Activated CD4-positive, alpha-beta T cell treated with anti-CD3 and anti-CD28 coated beads for 36 hours (primary cell): ENCODE measurements around the gene KIF26B. TPM values are rescaled to one million over a fixed set of nuclear protein-coding genes. Genes with fewer than 3 reads are reported as not detected.
"Not testable (repeated sequence)": the region's sequence is repeated elsewhere in the genome, so short reads cannot be mapped to it uniquely, and the experiment has no call there.

ENCODE experiments used
- ATAC-seq: fragments of 200-7000 bp; cut with Tn5 transposase; one replicate; pipeline ENCODE4 v1.10.0; 2021; ENCODE audit warnings: mild to moderate bottlenecking, moderate library complexity
- CTCF ChIA-PET: fragments of 350-600 bp; sonication (Branson Sonifier 250); formaldehyde crosslinking; loops from one replicate; lab custom pipeline; 2021; ENCODE audit warnings: antibody characterized with exemption; lab: Charles Lee
- POLR2A ChIA-PET: fragments of 350-600 bp; sonication (Branson Sonifier 250); formaldehyde crosslinking; loops from one replicate; lab custom pipeline; 2021; ENCODE audit warnings: antibody characterized with exemption, inconsistent platforms; lab: Charles Lee
- DNase-seq: peaks from one replicate; pipeline ENCODE4 v3.0.0-alpha.2; 2020
- H3K27ac Mint-ChIP-seq: one replicate; pipeline ENCODE4 v1.8.0; 2021; ENCODE audit warnings: mixed read lengths
- H3K27me3 Mint-ChIP-seq: one replicate; pipeline ENCODE4 v1.8.0; 2021; ENCODE audit warnings: mixed read lengths
- H3K36me3 Mint-ChIP-seq: one replicate; pipeline ENCODE4 v1.8.0; 2021; ENCODE audit warnings: low read depth, mixed read lengths
- H3K4me1 Mint-ChIP-seq: one replicate; pipeline ENCODE4 v1.8.0; 2021; ENCODE audit warnings: mixed read lengths
- H3K4me3 Mint-ChIP-seq: one replicate; pipeline ENCODE4 v1.8.0; 2021; ENCODE audit warnings: mild to moderate bottlenecking, moderate library complexity, mixed read lengths
- H3K9me3 Mint-ChIP-seq: one replicate; pipeline ENCODE4 v1.8.0; 2021; ENCODE audit warnings: low read depth, mixed read lengths
- intact Hi-C, 2 experiments: fragments of 100-400 bp; cut with DNase I in 1 of 2; cut with micrococcal nuclease in 1 of 2; formaldehyde crosslinking; loops; one replicate each; pipeline versions ENCODE4 v1.14.2 to v1.15.1; 2022 to 2024; cut with DNase I, micrococcal nuclease
- total RNA-seq, 2 experiments: library from RNA; stranded (reverse); gene quantifications; one replicate each; pipeline ENCODE4 v1.2.3, GENCODE V29; 2021

KIF26B gene
- total RNA-seq, 2 experiments from 2014 or later: 0.16 to 0.23 TPM

- Mint-ChIP-seq H3K27ac (no peak overlapping the region), H3K4me1 (no peaks in the 10 kb centered on the region), H3K36me3 (no peaks in the 10 kb centered on the region), H3K27me3 (no peaks in the 10 kb centered on the region), H3K4me3 (no peak overlapping the region), H3K9me3 (no peaks in the 10 kb centered on the region)
- ATAC-seq (no peak), DNase-seq (no peak)
- intact Hi-C loops: no loop called here
- POLR2A ChIA-PET: no interaction called here
- CTCF ChIA-PET: no interaction called here
Observed at GRCh38 chr1:245118806-245119205, 36.0 kb upstream of the KIF26B start.

- CTCF ChIA-PET: interaction anchor here (0.6 kb wide), 1 partner anchor 105 kb away, joined by 3 read pairs; no protein-coding TSS in a partner anchor
- no peaks in the 10 kb centered on the region for H3K36me3 Mint-ChIP-seq
- intact Hi-C loops: no loop called here
- ATAC-seq (no peak), DNase-seq (no peak)
- no peaks in the 10 kb centered on the region for H3K4me1 Mint-ChIP-seq
- H3K9me3 Mint-ChIP-seq: no peaks in the 10 kb centered on the region
- no peak overlapping the region for H3K4me3 Mint-ChIP-seq
- POLR2A ChIA-PET: no interaction called here
- no peaks in the 10 kb centered on the region for H3K27me3 Mint-ChIP-seq
- H3K27ac Mint-ChIP-seq: no peak overlapping the region
Observed at GRCh38 chr1:245121523-245121922, 33.3 kb upstream of the KIF26B start.

GRCh38 chr1:245124241-245124640, 30.5 kb upstream of the KIF26B start:
- CTCF ChIA-PET: interaction anchor here (0.6 kb wide), 1 partner anchor 11 kb away, joined by 3 read pairs; no protein-coding TSS in a partner anchor
- intact Hi-C loops: no loop called here

GRCh38 chr1:245124644-245125043, 30.1 kb upstream of the KIF26B start:
- POLR2A ChIA-PET: no interaction called here

More at GRCh38 chr1:245124241-245124640, 30.5 kb upstream of the KIF26B start:
- no peaks in the 10 kb centered on the region for H3K9me3 Mint-ChIP-seq
- no peak overlapping the region for H3K4me3 Mint-ChIP-seq
- DNase-seq: no peak
- no peak overlapping the region for H3K27ac Mint-ChIP-seq
- H3K4me1 Mint-ChIP-seq: no peaks in the 10 kb centered on the region
- POLR2A ChIA-PET: no interaction called here
- no peak for ATAC-seq
- no peaks in the 10 kb centered on the region for H3K36me3 Mint-ChIP-seq
- peaks cover 4% of the 10 kb centered on the region for H3K27me3 Mint-ChIP-seq

GRCh38 chr1:245126530-245126929, 28.3 kb upstream of the KIF26B start:
- intact Hi-C loops: no loop called here
- Mint-ChIP-seq H3K9me3 (no peaks in the 10 kb centered on the region), H3K27me3 (peaks cover 16% of the 10 kb centered on the region), H3K4me3 (no peak overlapping the region), H3K27ac (no peak overlapping the region), H3K4me1 (no peaks in the 10 kb centered on the region), H3K36me3 (no peaks in the 10 kb centered on the region)
- ChIA-PET CTCF (no interaction called here), POLR2A (no interaction called here)
- ATAC-seq: no peak
- DNase-seq: no peak

More at GRCh38 chr1:245124644-245125043, 30.1 kb upstream of the KIF26B start:
- Mint-ChIP-seq H3K36me3 (no peaks in the 10 kb centered on the region), H3K4me1 (no peaks in the 10 kb centered on the region), H3K9me3 (no peaks in the 10 kb centered on the region), H3K27me3 (peaks cover 6% of the 10 kb centered on the region), H3K4me3 (no peak overlapping the region), H3K27ac (no peak overlapping the region)
- ATAC-seq (no peak), DNase-seq (no peak)
- intact Hi-C loops: no loop called here
- CTCF ChIA-PET: no interaction called here

GRCh38 chr1:245128381-245129101, 26.2 kb upstream of the KIF26B start:
- Mint-ChIP-seq H3K4me3 (no peak overlapping the region), H3K27ac (no peak overlapping the region), H3K9me3 (no peaks in the 10 kb centered on the region), H3K4me1 (no peaks in the 10 kb centered on the region), H3K36me3 (no peaks in the 10 kb centered on the region), H3K27me3 (peaks cover 19% of the 10 kb centered on the region)
- DNase-seq (no peak), ATAC-seq (no peak)
- ChIA-PET CTCF (no interaction called here), POLR2A (no interaction called here)
- intact Hi-C loops: no loop called here

- DNase-seq: no peak
- Mint-ChIP-seq H3K36me3 (no peaks in the 10 kb centered on the region), H3K27ac (no peak overlapping the region), H3K9me3 (no peaks in the 10 kb centered on the region), H3K4me3 (no peak overlapping the region), H3K4me1 (no peaks in the 10 kb centered on the region), H3K27me3 (peaks cover 19% of the 10 kb centered on the region)
- CTCF ChIA-PET: no interaction called here
- POLR2A ChIA-PET: no interaction called here
- no peak for ATAC-seq
- intact Hi-C loops: no loop called here
Observed at GRCh38 chr1:245129319-245130240, 25.2 kb upstream of the KIF26B start.

- intact Hi-C loops, H3K4me1 Mint-ChIP-seq, DNase-seq, H3K36me3 Mint-ChIP-seq, CTCF ChIA-PET, ATAC-seq, POLR2A ChIA-PET, H3K4me3 Mint-ChIP-seq, H3K9me3 Mint-ChIP-seq, H3K27ac Mint-ChIP-seq: not testable (repeated sequence)
- H3K27me3 Mint-ChIP-seq: peaks cover 19% of the 10 kb centered on the region
Observed at GRCh38 chr1:245130281-245131025, 24.3 kb upstream of the KIF26B start.

GRCh38 chr1:245131026-245131393, 23.8 kb upstream of the KIF26B start:
- no peaks in the 10 kb centered on the region for H3K36me3 Mint-ChIP-seq
- no peak overlapping the region for H3K4me3 Mint-ChIP-seq
- POLR2A ChIA-PET: no interaction called here
- no peak for DNase-seq
- no peaks in the 10 kb centered on the region for H3K9me3 Mint-ChIP-seq
- peaks cover 19% of the 10 kb centered on the region for H3K27me3 Mint-ChIP-seq
- intact Hi-C loops: no loop called here
- ATAC-seq: no peak
- CTCF ChIA-PET: no interaction called here
- no peak overlapping the region for H3K27ac Mint-ChIP-seq
- no peaks in the 10 kb centered on the region for H3K4me1 Mint-ChIP-seq

- Mint-ChIP-seq H3K9me3 (no peaks in the 10 kb centered on the region), H3K27ac (no peak overlapping the region), H3K27me3 (peaks cover 22% of the 10 kb centered on the region), H3K36me3 (no peaks in the 10 kb centered on the region), H3K4me3 (no peak overlapping the region), H3K4me1 (no peaks in the 10 kb centered on the region)
- ATAC-seq (no peak), DNase-seq (no peak)
- intact Hi-C loops: no loop called here
- ChIA-PET POLR2A (no interaction called here), CTCF (interaction anchor here (0.6 to 0.8 kb wide), 2 partner anchors 18 to 241 kb away, joined by 3 read pairs; no protein-coding TSS in a partner anchor)
Observed at GRCh38 chr1:245132771-245133170, 22.0 kb upstream of the KIF26B start.

GRCh38 chr1:245133995-245134715, 20.6 kb upstream of the KIF26B start:
- Mint-ChIP-seq H3K9me3 (no peaks in the 10 kb centered on the region), H3K4me1 (no peaks in the 10 kb centered on the region), H3K27me3 (peaks cover 20% of the 10 kb centered on the region), H3K36me3 (no peaks in the 10 kb centered on the region), H3K27ac (no peak overlapping the region), H3K4me3 (no peak overlapping the region)
- POLR2A ChIA-PET: no interaction called here
- ATAC-seq (no peak), DNase-seq (no peak)
- CTCF ChIA-PET: no interaction called here
- intact Hi-C loops: no loop called here
